GM18499 (cell line): ENCODE data around the gene CNOT6.
"Not testable (repeated sequence)": the region's sequence is repeated elsewhere in the genome, so short reads cannot be mapped to it uniquely, and the experiment has no call there.

Experiments
- ATAC-seq: cut with Tn5 transposase; IDR thresholded peaks from one replicate; pipeline ENCODE4 v1.9.1; 2021; ENCODE audit warnings: moderate number of reproducible peaks; ENCODE audit not compliant: insufficient read depth, unreplicated experiment

The CNOT6 gene

GRCh38 chr5:180515294-180515693 lies 21.1 kb downstream of the CNOT6 start:
- no peak for ATAC-seq

GRCh38 chr5:180515974-180516373 lies 21.8 kb downstream of the CNOT6 start:
- ATAC-seq: not testable (repeated sequence)

- no peak for ATAC-seq
Observed at GRCh38 chr5:180516440-180516839, 22.3 kb downstream of the CNOT6 start.

GRCh38 chr5:180519098-180519497 lies 24.9 kb downstream of the CNOT6 start:
- ATAC-seq: no peak

GRCh38 chr5:180521101-180521500 lies 26.9 kb downstream of the CNOT6 start:
- no peak for ATAC-seq

- ATAC-seq: no peak
Observed at GRCh38 chr5:180521591-180521990, 27.4 kb downstream of the CNOT6 start.

GRCh38 chr5:180522330-180522729 lies 28.2 kb downstream of the CNOT6 start:
- ATAC-seq: no peak

GRCh38 chr5:180523629-180524466 lies 29.7 kb downstream of the CNOT6 start:
- no peak for ATAC-seq

- no peak for ATAC-seq
Observed at GRCh38 chr5:180525399-180525798, 31.2 kb downstream of the CNOT6 start.

GRCh38 chr5:180526269-180526668 lies 32.1 kb downstream of the CNOT6 start:
- no peak for ATAC-seq

GRCh38 chr5:180527659-180528058 lies 33.5 kb downstream of the CNOT6 start:
- no peak for ATAC-seq

- ATAC-seq: not testable (repeated sequence)
Observed at GRCh38 chr5:180531036-180531585, 36.9 kb downstream of the CNOT6 start.

- ATAC-seq: no peak
Observed at GRCh38 chr5:180532268-180532667, 38.1 kb downstream of the CNOT6 start.

GRCh38 chr5:180533845-180534244 lies 39.7 kb downstream of the CNOT6 start:
- no peak for ATAC-seq

- no peak for ATAC-seq
Observed at GRCh38 chr5:180535573-180535972, 41.4 kb downstream of the CNOT6 start.

GRCh38 chr5:180540050-180540694 lies 46.0 kb downstream of the CNOT6 start:
- peak; percentile 88 for ATAC-seq

- ATAC-seq: no peak
Observed at GRCh38 chr5:180541710-180542109, 47.5 kb downstream of the CNOT6 start.

GRCh38 chr5:180545248-180545647 lies 51.1 kb downstream of the CNOT6 start:
- ATAC-seq: no peak

- ATAC-seq: no peak
Observed at GRCh38 chr5:180548563-180548962, 54.4 kb downstream of the CNOT6 start.

GRCh38 chr5:180553530-180553929 lies 59.4 kb downstream of the CNOT6 start:
- ATAC-seq: no peak

- no peak for ATAC-seq
Observed at GRCh38 chr5:180555168-180555921, 61.2 kb downstream of the CNOT6 start.
